ENCODE measurements around the gene PREPL.

GRCh38 chr2:44330801-44331200 is 30.5 kb downstream of the PREPL start:
- TF ChIP-seq L3MBTL2 (conservative IDR thresholded peaks at IDR 0.05) (no peak), ARNT (IDR thresholded peaks at IDR 0.05) (no peak), FOXM1 (IDR thresholded peaks at IDR 0.05; ENCODE audit: borderline replicate concordance) (no peak), ELF4 (IDR thresholded peaks at IDR 0.05) (no peak)

Data from HEK293T (cell line).